ENCODE results near the gene LDLRAD4. TPM values are rescaled to one million over a fixed set of nuclear protein-coding genes. Genes with fewer than 3 reads are reported as not detected.
A peak's percentile ranks its signal among the peaks of the same experiment; 100 is the strongest.

Gene LDLRAD4
- polyA plus RNA-seq, 4 donors: 2.7 to 17.6 (median 7.0) TPM

- FAIRE-seq: no peak
Observed at GRCh38 chr18:13627639-13628038, 409.1 kb downstream of the LDLRAD4 start.

GRCh38 chr18:13628211-13628610, 409.7 kb downstream of the LDLRAD4 start:
- Histone ChIP-seq H3K4me3 (ENCODE audit: low read depth in 1 of 3, low read length in 3 of 3) (no peak overlapping the region), H3K4me1 (ENCODE audit: control insufficient read depth in 3 of 3, insufficient read depth in 2 of 3, low read depth in 1 of 3, low read length in 2 of 3) (no peaks in the 10 kb centered on the region), H3K9me3 (ENCODE audit: control insufficient read depth in 2 of 2, insufficient read depth in 1 of 2, low read depth in 1 of 2, low read length in 1 of 2) (peaks cover 0 to 12% of the 10 kb centered on the region in 2 donors), H3K36me3 (ENCODE audit: control insufficient read depth in 3 of 3, insufficient read depth in 2 of 3, low read depth in 1 of 3, low read length in 3 of 3) (peaks cover 0 to 2% (median 0%) of the 10 kb centered on the region in 3 donors), H3K27ac (ENCODE audit: low read depth in 1 of 3, low read length in 2 of 3) (no peak overlapping the region), H3K27me3 (ENCODE audit: control insufficient read depth in 3 of 3, insufficient read depth in 3 of 3, low read length in 3 of 3) (no peaks in the 10 kb centered on the region)
- WGBS, 3 donors: 81 to 89% (median 84%) methylated on average over 9 of the region's 9 CpGs
- FAIRE-seq (no peak), DNase-seq (no peak)

More at GRCh38 chr18:13627639-13628038, 409.1 kb downstream of the LDLRAD4 start:
- Histone ChIP-seq H3K27ac (ENCODE audit: low read depth in 1 of 3, low read length in 2 of 3) (no peak overlapping the region), H3K4me3 (ENCODE audit: low read depth in 1 of 3, low read length in 3 of 3) (no peak overlapping the region), H3K27me3 (ENCODE audit: control insufficient read depth in 3 of 3, insufficient read depth in 3 of 3, low read length in 3 of 3) (no peaks in the 10 kb centered on the region), H3K4me1 (ENCODE audit: control insufficient read depth in 3 of 3, insufficient read depth in 2 of 3, low read depth in 1 of 3, low read length in 2 of 3) (no peaks in the 10 kb centered on the region), H3K9me3 (ENCODE audit: control insufficient read depth in 2 of 2, insufficient read depth in 1 of 2, low read depth in 1 of 2, low read length in 1 of 2) (peaks cover 0 to 6% of the 10 kb centered on the region in 2 donors), H3K36me3 (ENCODE audit: control insufficient read depth in 3 of 3, insufficient read depth in 2 of 3, low read depth in 1 of 3, low read length in 3 of 3) (peaks cover 0 to 2% (median 0%) of the 10 kb centered on the region in 3 donors)
- WGBS, 3 donors: 93 to 94% (median 94%) methylated on average over 8 of the region's 8 CpGs
- DNase-seq: no peak

GRCh38 chr18:13629841-13630715, 411.5 kb downstream of the LDLRAD4 start:
- H3K4me1 ChIP-seq (ENCODE audit: control insufficient read depth in 3 of 3, insufficient read depth in 2 of 3, low read depth in 1 of 3, low read length in 2 of 3): no peaks in the 10 kb centered on the region
- FAIRE-seq: no peak
- peaks cover 0 to 13% of the 10 kb centered on the region in 2 donors for H3K9me3 ChIP-seq (ENCODE audit: control insufficient read depth in 2 of 2, insufficient read depth in 1 of 2, low read depth in 1 of 2, low read length in 1 of 2)
- no peak overlapping the region for H3K4me3 ChIP-seq (ENCODE audit: low read depth in 1 of 3, low read length in 3 of 3)
- peaks cover 0 to 2% (median 0%) of the 10 kb centered on the region in 3 donors for H3K36me3 ChIP-seq (ENCODE audit: control insufficient read depth in 3 of 3, insufficient read depth in 2 of 3, low read depth in 1 of 3, low read length in 3 of 3)
- no peak overlapping the region for H3K27ac ChIP-seq (ENCODE audit: low read depth in 1 of 3, low read length in 2 of 3)
- H3K27me3 ChIP-seq (ENCODE audit: control insufficient read depth in 3 of 3, insufficient read depth in 3 of 3, low read length in 3 of 3): no peaks in the 10 kb centered on the region
- DNase-seq: peak; percentile 50 to 66
- WGBS, 3 donors: 62 to 67% (median 66%) methylated on average over 8 of the region's 8 CpGs

- Histone ChIP-seq H3K4me3 (ENCODE audit: low read depth in 1 of 3, low read length in 3 of 3) (no peak overlapping the region), H3K9me3 (ENCODE audit: control insufficient read depth in 2 of 2, insufficient read depth in 1 of 2, low read depth in 1 of 2, low read length in 1 of 2) (peaks cover 0 to 13% of the 10 kb centered on the region in 2 donors), H3K27me3 (ENCODE audit: control insufficient read depth in 3 of 3, insufficient read depth in 3 of 3, low read length in 3 of 3) (no peaks in the 10 kb centered on the region), H3K4me1 (ENCODE audit: control insufficient read depth in 3 of 3, insufficient read depth in 2 of 3, low read depth in 1 of 3, low read length in 2 of 3) (no peaks in the 10 kb centered on the region), H3K36me3 (ENCODE audit: control insufficient read depth in 3 of 3, insufficient read depth in 2 of 3, low read depth in 1 of 3, low read length in 3 of 3) (peaks cover 0 to 2% (median 0%) of the 10 kb centered on the region in 3 donors), H3K27ac (ENCODE audit: low read depth in 1 of 3, low read length in 2 of 3) (no peak overlapping the region)
- FAIRE-seq: no peak
- WGBS, 3 donors: 83 to 91% (median 89%) methylated on average over 7 of the region's 7 CpGs
- DNase-seq: no peak
Observed at GRCh38 chr18:13630716-13631268, 412.2 kb downstream of the LDLRAD4 start.

GRCh38 chr18:13633700-13634099, 415.1 kb downstream of the LDLRAD4 start:
- no peak overlapping the region for H3K27ac ChIP-seq (ENCODE audit: low read depth in 1 of 3, low read length in 2 of 3)
- H3K9me3 ChIP-seq (ENCODE audit: control insufficient read depth in 2 of 2, insufficient read depth in 1 of 2, low read depth in 1 of 2, low read length in 1 of 2): peaks cover 0 to 13% of the 10 kb centered on the region in 2 donors
- 94 to 96% (median 95%) methylated on average over 5 of the region's 5 CpGs for WGBS, 3 donors
- peaks cover 0 to 2% (median 0%) of the 10 kb centered on the region in 3 donors for H3K36me3 ChIP-seq (ENCODE audit: control insufficient read depth in 3 of 3, insufficient read depth in 2 of 3, low read depth in 1 of 3, low read length in 3 of 3)
- DNase-seq: no peak
- H3K4me1 ChIP-seq (ENCODE audit: control insufficient read depth in 3 of 3, insufficient read depth in 2 of 3, low read depth in 1 of 3, low read length in 2 of 3): no peaks in the 10 kb centered on the region
- H3K27me3 ChIP-seq (ENCODE audit: control insufficient read depth in 3 of 3, insufficient read depth in 3 of 3, low read length in 3 of 3): no peaks in the 10 kb centered on the region
- H3K4me3 ChIP-seq (ENCODE audit: low read depth in 1 of 3, low read length in 3 of 3): no peak overlapping the region
- FAIRE-seq: no peak

- Histone ChIP-seq H3K27me3 (ENCODE audit: control insufficient read depth in 3 of 3, insufficient read depth in 3 of 3, low read length in 3 of 3) (no peaks in the 10 kb centered on the region), H3K9me3 (ENCODE audit: control insufficient read depth in 2 of 2, insufficient read depth in 1 of 2, low read depth in 1 of 2, low read length in 1 of 2) (peaks cover 0 to 13% of the 10 kb centered on the region in 2 donors), H3K27ac (ENCODE audit: low read depth in 1 of 3, low read length in 2 of 3) (no peak overlapping the region), H3K36me3 (ENCODE audit: control insufficient read depth in 3 of 3, insufficient read depth in 2 of 3, low read depth in 1 of 3, low read length in 3 of 3) (peaks cover 0 to 2% (median 2%) of the 10 kb centered on the region in 3 donors), H3K4me1 (ENCODE audit: control insufficient read depth in 3 of 3, insufficient read depth in 2 of 3, low read depth in 1 of 3, low read length in 2 of 3) (no peaks in the 10 kb centered on the region), H3K4me3 (ENCODE audit: low read depth in 1 of 3, low read length in 3 of 3) (no peak overlapping the region)
- no peak for DNase-seq
- WGBS, 3 donors: 83 to 98% (median 95%) methylated on average over 5 of the region's 5 CpGs
- no peak for FAIRE-seq
Observed at GRCh38 chr18:13635046-13635445, 416.5 kb downstream of the LDLRAD4 start.

GRCh38 chr18:13638719-13639595, 420.4 kb downstream of the LDLRAD4 start:
- H3K9me3 ChIP-seq (ENCODE audit: control insufficient read depth in 2 of 2, insufficient read depth in 1 of 2, low read depth in 1 of 2, low read length in 1 of 2): no peaks in the 10 kb centered on the region
- H3K27me3 ChIP-seq (ENCODE audit: control insufficient read depth in 3 of 3, insufficient read depth in 3 of 3, low read length in 3 of 3): peaks cover 0 to 12% (median 0%) of the 10 kb centered on the region in 3 donors
- DNase-seq: no peak
- no peaks in the 10 kb centered on the region for H3K4me1 ChIP-seq (ENCODE audit: control insufficient read depth in 3 of 3, insufficient read depth in 2 of 3, low read depth in 1 of 3, low read length in 2 of 3)
- no peak overlapping the region for H3K4me3 ChIP-seq (ENCODE audit: low read depth in 1 of 3, low read length in 3 of 3)
- H3K36me3 ChIP-seq (ENCODE audit: control insufficient read depth in 3 of 3, insufficient read depth in 2 of 3, low read depth in 1 of 3, low read length in 3 of 3): peaks cover 0 to 2% (median 0%) of the 10 kb centered on the region in 3 donors
- 87 to 96% (median 96%) methylated on average over 10 of the region's 10 CpGs for WGBS, 3 donors
- no peak overlapping the region for H3K27ac ChIP-seq (ENCODE audit: low read depth in 1 of 3, low read length in 2 of 3)
- no peak for FAIRE-seq

Data from small intestine (tissue), 7 donors.